ENCODE results near the gene ZFPM1. TPM values are rescaled to one million over a fixed set of nuclear protein-coding genes. Genes with fewer than 3 reads are reported as not detected.

ZFPM1 gene
- total RNA-seq, 1 experiment from 2014 or later = 14.6 TPM

GRCh38 chr16:88432174-88432573 is 20.9 kb upstream of the ZFPM1 start:
- Histone ChIP-seq H3K9me3 (ENCODE audit: control insufficient read depth in 1 of 2, insufficient read depth in 1 of 2, low read depth in 1 of 2, low read length in 2 of 2) (no peaks in the 10 kb centered on the region), H3K9ac (ENCODE audit: low read length) (no peak overlapping the region), H3K36me3 (ENCODE audit: control insufficient read depth in 1 of 2, insufficient read depth in 2 of 2, low read length in 2 of 2) (no peaks in the 10 kb centered on the region), H3K79me2 (ENCODE audit: insufficient read depth, low read length) (no peaks in the 10 kb centered on the region), H2AFZ (ENCODE audit: low read depth, low read length, poor library complexity, severe bottlenecking) (no peak overlapping the region), H3K4me1 (ENCODE audit: control insufficient read depth in 1 of 2, insufficient read depth in 2 of 2, low read length in 2 of 2) (no peaks in the 10 kb centered on the region), H3K9me2 (ENCODE audit: insufficient read depth) (no peaks in the 10 kb centered on the region), H3K27me3 (ENCODE audit: insufficient read depth, low read length) (no peaks in the 10 kb centered on the region), H3K4me3 (replicated peaks in 1 of 2; ENCODE audit: low read depth in 1 of 2, low read length in 2 of 2) (no peak overlapping the region), H3K4me2 (ENCODE audit: low read length) (no peak overlapping the region), H3K27ac (ENCODE audit: low read depth, low read length) (no peak overlapping the region), H4K20me1 (ENCODE audit: insufficient read depth) (no peaks in the 10 kb centered on the region)
- BruUV-seq (replicated peaks) = TSS peak; percentile 18
- ChIA-PET CTCF (no interaction called here), POLR2A (no interaction called here), RAD21 (ENCODE audit: low non-redundant PET in 1 of 2, low total read pairs in 2 of 2, uncharacterized antibody in 2 of 2, unreplicated experiment in 2 of 2) (no interaction called here)
- TF ChIP-seq POLR2A (IDR thresholded peaks at IDR 0.05; ENCODE audit: borderline replicate concordance, extremely low read depth, insufficient read depth, insufficient read length) (no peak), ZFX (IDR thresholded peaks at IDR 0.05) (no peak), REST (IDR thresholded peaks at IDR 0.05; ENCODE audit: low read depth) (no peak), YY1 (IDR thresholded peaks at IDR 0.05; ENCODE audit: extremely low read depth, insufficient replicate concordance, low read depth, low read length) (no peak), TCF7L2 (IDR thresholded peaks at IDR 0.05; ENCODE audit: borderline replicate concordance, extremely low read depth, insufficient read depth, insufficient read length) (no peak), ZNF274 (IDR thresholded peaks at IDR 0.05; ENCODE audit: low read depth, low read length) (no peak), POLR2AphosphoS5 (IDR thresholded peaks at IDR 0.05; ENCODE audit: low read depth, low read length) (no peak), ELF1 (IDR thresholded peaks at IDR 0.05; ENCODE audit: borderline replicate concordance, low read depth) (no peak), EGR1 (IDR thresholded peaks at IDR 0.05; ENCODE audit: low read depth) (no peak), FOSL1 (IDR thresholded peaks at IDR 0.05; ENCODE audit: low read depth) (no peak), CTCF (IDR thresholded peaks at IDR 0.05 in 2 of 3, conservative IDR thresholded peaks at IDR 0.05 in 1 of 3; ENCODE audit: borderline replicate concordance in 1 of 3, insufficient read depth in 1 of 3, low read depth in 2 of 3, low read length in 2 of 3) (no peak)
- intact Hi-C loops (cut with micrococcal nuclease) = no loop called here
- no peak for DNase-seq (ENCODE audit: low read depth, low spot score)
- no peak for ATAC-seq

All from HCT116 (cell line).